HG03378 (cell line): ENCODE results near the gene OR10G2.
"Not testable (repeated sequence)": the region's sequence is repeated elsewhere in the genome, so short reads cannot be mapped to it uniquely, and the experiment has no call there.

Experiments used
- ATAC-seq: cut with Tn5 transposase; IDR thresholded peaks from one replicate; pipeline ENCODE4 v1.9.1; 2021; ENCODE audit warnings: mild to moderate bottlenecking, moderate library complexity; ENCODE audit not compliant: unreplicated experiment

OR10G2 gene

GRCh38 chr14:21634840-21635239 is at the start of gene OR10G2:
TSS of gene OR10G2 (minus strand) at chr14:21634940. CDS start at chr14:21634842, 98 bp downstream.
- ATAC-seq: no peak

DNA sequence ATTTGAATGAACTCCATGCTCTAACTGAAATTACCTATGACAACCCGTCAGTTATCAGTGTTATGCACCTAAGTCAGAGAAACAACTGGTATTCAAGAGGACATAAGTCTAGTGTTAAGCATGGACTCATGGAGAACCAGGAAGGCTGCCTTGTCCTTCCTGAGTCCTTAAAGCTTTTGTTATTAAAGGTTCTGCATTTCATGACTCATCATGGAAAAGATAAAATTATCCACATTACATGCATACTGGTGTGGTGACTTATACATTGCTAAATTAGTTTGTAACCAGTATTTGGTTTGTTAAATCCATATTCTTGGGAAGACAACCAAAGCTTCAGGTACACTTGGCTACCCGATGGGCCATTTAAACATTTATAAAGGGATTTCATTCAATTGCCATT is 45.3 kb upstream of the OR10G2 start:
- no peak for ATAC-seq

DNA sequence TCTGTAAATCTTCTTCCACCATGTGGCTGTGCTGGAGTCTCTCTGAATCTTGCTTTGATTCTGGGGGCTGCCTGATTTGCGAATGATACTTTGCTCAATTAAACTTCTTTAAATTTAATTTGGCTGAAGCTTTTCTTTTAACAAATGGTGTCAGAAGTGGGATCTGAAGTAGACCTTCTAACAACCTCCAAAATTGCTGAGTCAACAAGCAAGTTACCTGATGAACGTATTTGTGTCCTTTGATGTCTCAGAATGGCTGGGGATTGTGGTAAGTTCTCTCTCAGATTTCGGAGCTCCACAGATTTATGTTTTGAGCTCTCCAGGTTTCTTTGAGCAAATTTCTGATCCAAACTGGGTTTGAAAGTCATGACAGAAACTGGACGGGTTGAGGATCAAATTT is 40.8 kb upstream of the OR10G2 start:
- ATAC-seq: no peak

GRCh38 chr14:21673718-21674117 is 39.0 kb upstream of the OR10G2 start, which contains the start of gene OR4E1:
TSS of gene OR4E1 (minus strand) at chr14:21673818. CDS start at chr14:21670935, 2,883 bp downstream.
- no peak for ATAC-seq

DNA sequence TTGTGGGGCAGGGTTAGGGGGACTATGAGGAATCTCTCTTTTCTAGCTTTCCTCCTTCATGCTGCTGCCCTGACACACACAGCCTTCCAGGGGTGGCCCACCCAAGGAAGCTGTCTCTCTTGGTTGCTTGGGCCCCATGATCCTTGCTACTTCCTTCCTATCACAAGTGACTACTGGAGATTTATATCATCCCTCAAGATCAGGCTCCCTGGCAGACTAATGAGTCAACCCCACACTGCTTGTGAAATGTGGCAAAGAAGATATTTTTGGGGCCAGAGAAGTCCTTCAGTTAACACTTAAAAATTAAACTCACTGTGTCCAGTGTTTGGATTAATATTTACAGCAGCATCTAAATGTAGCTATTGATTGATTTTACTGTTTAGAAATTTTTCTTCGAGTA is 37.4 kb upstream of the OR10G2 start:
- ATAC-seq: no peak

DNA sequence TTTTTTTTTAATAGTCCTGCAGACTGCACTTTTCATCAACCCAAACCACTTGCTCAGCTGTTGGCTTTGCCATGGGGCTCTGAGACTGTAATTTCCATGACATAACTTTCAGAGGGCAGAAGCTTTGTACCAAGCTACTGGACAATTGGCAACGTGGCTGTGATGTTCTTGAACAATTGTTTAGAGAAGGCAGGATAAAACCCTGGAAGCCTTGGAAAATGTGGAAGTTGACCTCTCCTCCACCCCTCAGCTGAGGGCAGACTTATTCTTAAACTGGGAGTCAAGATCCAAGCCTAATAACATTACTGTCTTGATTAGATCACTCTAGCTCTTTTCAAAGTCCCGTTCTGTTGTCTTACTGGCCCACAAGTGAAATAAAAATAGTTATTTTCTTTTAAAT is 36.6 kb upstream of the OR10G2 start:
- no peak for ATAC-seq

DNA sequence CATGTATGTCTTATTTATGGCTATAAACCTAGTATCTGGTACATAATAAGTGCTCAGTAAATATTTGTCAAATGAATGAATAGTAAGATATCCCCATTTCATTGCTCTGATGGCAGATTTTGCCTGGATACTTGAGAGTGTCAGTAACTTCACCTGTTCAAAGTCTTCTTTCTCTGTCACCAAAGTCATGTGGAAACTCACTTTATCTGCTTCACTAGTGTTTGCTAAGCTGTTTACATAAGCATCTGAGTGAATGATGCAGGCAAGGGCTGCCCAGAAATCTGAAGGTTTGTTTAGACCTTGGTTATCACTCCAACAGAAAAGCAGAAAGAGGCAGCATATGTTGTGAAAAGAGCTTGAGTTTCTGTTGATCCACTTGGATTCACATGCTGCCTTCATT is 34.5 kb upstream of the OR10G2 start:
- no peak for ATAC-seq

GRCh38 chr14:21668377-21668776 is 33.6 kb upstream of the OR10G2 start:
- no peak for ATAC-seq

GRCh38 chr14:21656980-21657379 is 22.2 kb upstream of the OR10G2 start:
- ATAC-seq: no peak

DNA sequence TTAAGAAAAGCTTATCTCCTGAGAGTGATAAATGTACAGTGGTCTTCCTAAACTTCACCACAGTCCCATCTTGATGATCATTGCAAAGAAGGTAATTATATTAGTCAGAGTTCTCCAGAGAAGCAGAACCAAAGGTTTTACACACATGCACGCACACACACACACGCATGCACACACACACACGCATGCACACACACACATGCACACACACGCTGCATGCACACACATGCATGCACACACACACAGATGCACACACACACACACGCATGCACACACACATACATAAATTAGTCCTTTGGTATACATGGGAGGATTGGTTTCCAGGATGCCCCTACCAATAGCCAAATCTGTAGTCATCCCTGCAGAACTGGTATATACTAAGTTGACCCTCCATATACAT is 19.5 kb upstream of the OR10G2 start:
- ATAC-seq: no peak

GRCh38 chr14:21653331-21653885 is 18.7 kb upstream of the OR10G2 start, which contains the start of gene OR4E2:
TSS of gene OR4E2 (plus strand) at chr14:21653835. CDS start at chr14:21665083, 11,248 bp downstream.
- ATAC-seq: no peak

DNA sequence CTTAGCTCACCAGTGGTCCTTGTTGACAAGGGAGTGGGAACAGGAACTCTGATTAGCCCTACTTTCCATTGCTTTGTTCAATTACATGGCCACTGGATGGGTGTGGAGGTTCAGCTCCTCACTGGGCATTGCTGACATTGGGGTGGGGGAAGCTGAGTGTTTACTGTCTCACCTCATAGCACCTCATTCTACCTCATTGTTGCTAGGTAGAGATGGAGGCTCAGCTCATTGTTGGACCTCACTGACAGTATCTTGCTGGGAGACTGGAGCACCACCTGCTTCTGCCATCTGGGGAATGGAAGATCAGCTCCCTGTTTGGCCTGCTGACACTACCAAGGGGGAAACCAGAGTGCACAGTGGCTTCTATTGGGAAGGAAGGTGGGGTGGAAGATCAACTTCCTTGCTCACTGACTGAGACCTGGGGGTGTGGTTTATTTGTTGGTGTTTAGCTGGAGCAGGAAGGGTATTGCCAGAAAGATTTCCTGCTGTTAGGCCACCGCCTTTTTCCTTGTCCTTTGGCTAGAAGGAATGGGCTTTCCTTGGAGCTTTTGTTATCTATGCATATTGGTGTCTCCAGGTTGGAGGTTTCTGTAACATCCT is 17.6 kb upstream of the OR10G2 start:
- no peak for ATAC-seq

GRCh38 chr14:21647380-21647779 is 12.6 kb upstream of the OR10G2 start:
- no peak for ATAC-seq

- ATAC-seq: no peak
These were observed 8.7 kb upstream of the OR10G2 start for GRCh38 chr14:21643407-21643806.

- no peak for ATAC-seq
These were observed 7.9 kb upstream of the OR10G2 start for GRCh38 chr14:21642683-21643082.

DNA sequence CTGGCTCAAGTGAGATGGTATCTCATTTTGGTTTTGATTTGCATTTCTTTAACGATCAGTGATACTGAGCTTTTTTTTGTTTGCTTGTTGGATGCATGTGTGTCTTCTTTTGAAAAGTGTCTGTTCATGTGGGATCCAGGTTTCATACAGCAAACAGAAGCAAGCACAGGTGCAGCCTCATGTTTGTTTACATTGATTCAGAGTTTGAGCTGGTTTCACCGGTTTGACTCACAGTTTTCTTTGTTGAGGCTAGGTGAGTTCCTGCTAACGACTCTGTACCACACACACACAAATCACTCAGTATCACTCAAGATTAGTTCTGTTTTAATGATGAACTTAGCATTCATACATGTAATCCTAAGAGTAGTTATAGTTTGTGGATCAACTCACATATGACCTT is 3.7 kb downstream of the OR10G2 start:
- no peak for ATAC-seq

DNA sequence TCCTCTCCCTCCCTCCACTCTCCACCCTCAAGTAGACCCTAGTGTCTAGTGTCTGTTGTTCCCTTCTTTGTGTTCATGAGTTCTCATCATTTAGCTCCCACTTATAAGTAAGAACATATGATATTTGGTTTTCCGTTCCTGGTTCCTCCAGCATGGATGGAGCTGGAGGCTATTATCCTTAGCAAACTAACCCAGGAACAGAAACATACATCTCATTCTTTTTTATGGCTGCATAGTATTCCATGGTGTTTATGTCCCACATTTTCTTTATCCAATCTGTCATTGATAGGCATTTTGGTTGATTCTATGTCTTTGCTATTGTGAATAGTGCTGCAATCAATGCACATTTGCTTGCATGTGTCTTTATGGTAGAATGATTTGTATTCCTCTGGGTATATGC is 4.2 kb downstream of the OR10G2 start:
- ATAC-seq: not testable (repeated sequence)

GRCh38 chr14:21626491-21627230 is 8.1 kb downstream of the OR10G2 start:
- no peak for ATAC-seq

- no peak for ATAC-seq
These were observed 17.1 kb downstream of the OR10G2 start for GRCh38 chr14:21617614-21618013.

GRCh38 chr14:21614240-21614639 is 20.5 kb downstream of the OR10G2 start:
- ATAC-seq: no peak

GRCh38 chr14:21612324-21612723 is 22.4 kb downstream of the OR10G2 start:
- ATAC-seq: no peak

DNA sequence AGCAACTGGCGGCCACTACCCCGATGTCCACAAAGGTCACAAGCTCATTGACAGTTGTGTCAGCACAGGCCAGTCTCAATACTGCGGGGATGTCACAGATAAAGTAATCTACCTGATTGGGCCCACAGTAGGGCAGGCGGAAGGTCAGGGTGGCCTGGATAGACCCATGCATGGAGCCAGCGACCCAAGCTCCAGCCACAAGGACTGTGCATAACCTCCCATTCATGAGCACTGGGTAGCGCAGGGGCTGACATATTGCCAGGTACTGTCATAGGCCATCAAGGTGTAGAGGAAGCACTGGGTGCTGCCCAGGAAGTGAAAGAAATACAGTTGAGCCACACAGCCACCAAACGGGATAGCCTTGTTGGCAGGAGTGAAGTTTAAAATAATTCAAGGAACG is 32.6 kb downstream of the OR10G2 start:
- ATAC-seq: not testable (repeated sequence)
